ENCODE data around the gene SNX17. TPM values are rescaled to one million over a fixed set of nuclear protein-coding genes. Genes with fewer than 3 reads are reported as not detected.

SNX17 gene
- polyA plus RNA-seq, 3 donors, result 86.6 to 338 (median 291) TPM

- Histone ChIP-seq H3K9ac (ENCODE audit: insufficient read depth, low read length, poor library complexity, severe bottlenecking) (no peak overlapping the region), H3K4me2 (replicated peaks; ENCODE audit: extremely low read depth, low read length, poor library complexity, severe bottlenecking) (no peak overlapping the region), H4K20me1 (ENCODE audit: insufficient read depth, low read length) (peaks cover 51% of the 10 kb centered on the region), H3K36me3 (replicated peaks in 1 of 2; ENCODE audit: control insufficient read depth in 1 of 2, insufficient read depth in 2 of 2, low read length in 2 of 2) (peaks cover 59 to 71% of the 10 kb centered on the region in 2 donors), H3K9me3 (replicated peaks in 1 of 2; ENCODE audit: control insufficient read depth in 1 of 2, insufficient read depth in 1 of 2, low read length in 2 of 2) (no peaks in the 10 kb centered on the region), H3K4me1 (ENCODE audit: control insufficient read depth in 1 of 2, insufficient read depth in 2 of 2, low read length in 2 of 2) (peaks cover 18 to 38% of the 10 kb centered on the region in 2 donors), H3K27me3 (ENCODE audit: control insufficient read depth in 2 of 2, insufficient read depth in 2 of 2, low read length in 2 of 2) (no peaks in the 10 kb centered on the region), H3K27ac (ENCODE audit: low read depth in 1 of 2, low read length in 2 of 2) (peak overlapping the region in 1 of 2 donors; percentile 96), H3K79me2 (ENCODE audit: insufficient read depth, low read length) (peaks cover 50% of the 10 kb centered on the region), H3K4me3 (replicated peaks in 1 of 3; ENCODE audit: low read depth in 2 of 3, low read length in 3 of 3) (no peak overlapping the region), H2AFZ (ENCODE audit: insufficient read depth, low read depth, low read length, poor library complexity, severe bottlenecking) (no peak overlapping the region)
- H3K27me3 Mint-ChIP-seq (ENCODE audit: low read depth in 3 of 3), result peaks cover 0 to 3% (median 1%) of the 10 kb centered on the region in 3 donors
- H3K27ac Mint-ChIP-seq, result peak overlapping the region in 5 of 7 donors; percentile 21 to 53 (median 42)
- peak in 1 of 3 donors; percentile 5 for DNase-seq
- intact Hi-C loops (cut with micrococcal nuclease), result loop anchor here in 1 of 2 donors (10.0 kb wide), 1 partner anchor 117 kb away; the partner anchor contains the start of genes FNDC4 and GCKR
- peaks cover 29% of the 10 kb centered on the region for H3K4me1 Mint-ChIP-seq
- peaks cover 0 to 2% (median 0%) of the 10 kb centered on the region in 7 donors for H3K9me3 Mint-ChIP-seq
- 93% methylated on average over 27 of the region's 29 CpGs for WGBS (ENCODE audit: insufficient coverage)
- H3K4me3 Mint-ChIP-seq, result no peak overlapping the region
- H3K36me3 Mint-ChIP-seq, result peaks cover 53 to 66% of the 10 kb centered on the region in 2 donors
- peak; percentile 12 for TF ChIP-seq CTCF (IDR thresholded peaks at IDR 0.05)
Measured at GRCh38 chr2:27378096-27378808, 7.8 kb downstream of the SNX17 start.

GRCh38 chr2:27378809-27379290 is 8.4 kb downstream of the SNX17 start:
- H3K36me3 ChIP-seq (replicated peaks in 1 of 2; ENCODE audit: control insufficient read depth in 1 of 2, insufficient read depth in 2 of 2, low read length in 2 of 2), result peaks cover 60 to 71% of the 10 kb centered on the region in 2 donors
- intact Hi-C loops (cut with micrococcal nuclease), result loop anchor here in 1 of 2 donors (10.0 kb wide), 1 partner anchor 116 kb away; the partner anchor contains the start of genes FNDC4 and GCKR
- WGBS (ENCODE audit: insufficient coverage), result 95% methylated on average over 4 of the region's 9 CpGs
- H2AFZ ChIP-seq (ENCODE audit: insufficient read depth, low read depth, low read length, poor library complexity, severe bottlenecking), result no peak overlapping the region
- H3K9me3 Mint-ChIP-seq, result peaks cover 0 to 2% (median 0%) of the 10 kb centered on the region in 7 donors
- H3K4me1 Mint-ChIP-seq, result peaks cover 29% of the 10 kb centered on the region
- H3K4me3 ChIP-seq (replicated peaks in 1 of 3; ENCODE audit: low read depth in 2 of 3, low read length in 3 of 3), result peak overlapping the region in 1 of 3 experiments; percentile 78
- no peaks in the 10 kb centered on the region for H3K9me3 ChIP-seq (replicated peaks in 1 of 2; ENCODE audit: control insufficient read depth in 1 of 2, insufficient read depth in 1 of 2, low read length in 2 of 2)
- H4K20me1 ChIP-seq (ENCODE audit: insufficient read depth, low read length), result peaks cover 49% of the 10 kb centered on the region
- peaks cover 18 to 38% of the 10 kb centered on the region in 2 donors for H3K4me1 ChIP-seq (ENCODE audit: control insufficient read depth in 1 of 2, insufficient read depth in 2 of 2, low read length in 2 of 2)
- peak overlapping the region; percentile 25 to 96 (median 79) for H3K27ac Mint-ChIP-seq
- peak overlapping the region; percentile 81 for H3K4me2 ChIP-seq (replicated peaks; ENCODE audit: extremely low read depth, low read length, poor library complexity, severe bottlenecking)
- DNase-seq, result no peak
- H3K4me3 Mint-ChIP-seq, result peak overlapping the region in 1 of 2 donors; percentile 19
- H3K36me3 Mint-ChIP-seq, result peaks cover 53 to 66% of the 10 kb centered on the region in 2 donors
- no peak for TF ChIP-seq CTCF (IDR thresholded peaks at IDR 0.05)
- peaks cover 0 to 3% (median 1%) of the 10 kb centered on the region in 3 donors for H3K27me3 Mint-ChIP-seq (ENCODE audit: low read depth in 3 of 3)
- peak overlapping the region; percentile 4 to 96 for H3K27ac ChIP-seq (ENCODE audit: low read depth in 1 of 2, low read length in 2 of 2)
- H3K27me3 ChIP-seq (ENCODE audit: control insufficient read depth in 2 of 2, insufficient read depth in 2 of 2, low read length in 2 of 2), result no peaks in the 10 kb centered on the region
- H3K79me2 ChIP-seq (ENCODE audit: insufficient read depth, low read length), result peaks cover 44% of the 10 kb centered on the region
- no peak overlapping the region for H3K9ac ChIP-seq (ENCODE audit: insufficient read depth, low read length, poor library complexity, severe bottlenecking)
